Effector memory CD4-positive, alpha-beta T cell (primary cell): ENCODE results near the gene SRSF7.
"Not testable (repeated sequence)": the region's sequence is repeated elsewhere in the genome, so short reads cannot be mapped to it uniquely, and the experiment has no call there.

ENCODE experiments used
- DNase-seq, 3 donors: peaks; one replicate each; pipeline ENCODE4 v3.0.0-alpha.2; 2020
- H3K27ac ChIP-seq: 2 replicates; pipeline ENCODE4 v1.7.0; 2013; ENCODE audit warnings: mild to moderate bottlenecking, low read length, moderate library complexity; ENCODE audit not compliant: insufficient read depth, poor library complexity, severe bottlenecking
- H3K27me3 ChIP-seq: replicated peaks from 2 replicates; pipeline ENCODE4 v1.7.0; 2013; ENCODE audit warnings: mild to moderate bottlenecking, low read length; ENCODE audit not compliant: insufficient read depth, control insufficient read depth, poor library complexity, severe bottlenecking
- H3K36me3 ChIP-seq: 2 replicates; pipeline ENCODE4 v1.7.0; 2013; ENCODE audit warnings: mild to moderate bottlenecking, low read length, moderate library complexity; ENCODE audit not compliant: control insufficient read depth, insufficient read depth
- H3K4me1 ChIP-seq: 2 replicates; pipeline ENCODE4 v1.7.0; 2013; ENCODE audit warnings: low read length, mild to moderate bottlenecking; ENCODE audit not compliant: control insufficient read depth, insufficient read depth, poor library complexity, severe bottlenecking
- H3K4me3 ChIP-seq: 2 replicates; pipeline ENCODE4 v1.7.0; 2013; ENCODE audit warnings: low read length, low read depth, mild to moderate bottlenecking; ENCODE audit not compliant: insufficient read depth, poor library complexity, severe bottlenecking
- H3K9me3 ChIP-seq: 2 replicates; pipeline ENCODE4 v1.7.0; 2013; ENCODE audit warnings: mild to moderate bottlenecking, low read length, moderate library complexity; ENCODE audit not compliant: control insufficient read depth

The SRSF7 gene

DNA sequence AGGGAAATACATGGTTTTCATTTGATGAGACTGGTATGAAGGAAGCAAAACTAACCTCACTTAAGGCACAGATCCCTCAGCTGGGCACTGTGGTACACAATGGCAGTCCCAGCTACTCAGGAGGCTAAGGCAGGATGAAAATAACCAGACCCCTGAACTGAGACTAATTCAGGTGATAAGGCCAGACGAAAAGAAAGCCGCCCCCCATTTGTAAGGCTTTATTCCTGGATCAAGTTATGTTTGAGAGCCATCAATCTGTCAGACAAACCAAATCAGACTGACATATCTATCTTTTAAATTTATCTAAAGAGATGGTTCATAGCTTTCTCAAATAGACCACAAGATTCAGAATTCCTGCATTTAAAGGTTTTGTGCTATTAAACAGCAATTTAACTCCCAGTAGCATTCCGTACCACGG is 4.1 kb downstream of the SRSF7 start:
- H3K9me3 ChIP-seq, result no peaks in the 10 kb centered on the region
- H3K4me3 ChIP-seq, result peak overlapping the region; percentile 29
- H3K4me1 ChIP-seq, result peaks cover 41% of the 10 kb centered on the region
- H3K27ac ChIP-seq, result peak overlapping the region; percentile 33
- H3K27me3 ChIP-seq, result no peaks in the 10 kb centered on the region
- H3K36me3 ChIP-seq, result peaks cover 59% of the 10 kb centered on the region
- DNase-seq, result no peak

DNA sequence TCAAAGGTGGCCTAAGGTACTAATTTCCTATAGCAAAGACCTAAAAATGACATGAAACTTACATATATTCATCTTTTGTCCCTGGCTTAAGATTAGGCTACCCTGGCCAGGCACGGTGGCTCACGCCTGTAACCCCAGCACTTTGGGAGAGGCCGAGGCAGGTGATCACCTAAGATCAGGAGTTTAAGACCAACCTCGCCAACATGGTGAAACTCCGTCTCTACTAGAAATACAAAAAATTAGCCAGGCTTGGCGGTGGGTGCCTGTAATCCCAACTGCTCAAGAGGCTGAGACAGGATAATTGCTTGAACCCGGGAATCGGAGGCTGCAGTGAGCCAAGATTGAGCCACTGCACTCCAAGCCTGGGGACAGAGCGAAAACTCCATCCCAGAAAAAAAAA is 5.9 kb downstream of the SRSF7 start:
- Histone ChIP-seq H3K4me3 (no peak overlapping the region), H3K27ac (no peak overlapping the region), H3K27me3 (no peaks in the 10 kb centered on the region), H3K9me3 (no peaks in the 10 kb centered on the region), H3K4me1 (peaks cover 39% of the 10 kb centered on the region), H3K36me3 (peaks cover 63% of the 10 kb centered on the region)
- DNase-seq, result no peak

DNA sequence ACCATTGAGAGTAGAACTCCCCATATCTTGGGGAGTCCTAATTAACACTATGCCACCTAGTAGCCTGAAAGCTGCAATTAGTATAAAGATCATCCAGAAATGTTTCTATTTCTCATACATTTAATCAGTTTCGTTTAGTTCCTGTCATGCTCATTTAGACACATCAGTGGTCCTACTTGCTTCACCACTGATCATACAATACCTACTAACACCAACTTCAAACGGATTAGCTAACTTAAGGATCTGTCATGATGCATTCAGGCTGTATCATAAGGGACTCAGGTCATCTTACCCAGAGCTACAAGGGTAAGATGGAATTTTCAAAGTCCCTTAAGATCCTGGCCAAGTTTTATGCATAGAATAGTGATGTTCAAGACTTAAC is 6.8 kb downstream of the SRSF7 start:
- no peaks in the 10 kb centered on the region for H3K9me3 ChIP-seq
- H3K4me3 ChIP-seq, result no peak overlapping the region
- peaks cover 39% of the 10 kb centered on the region for H3K4me1 ChIP-seq
- H3K27ac ChIP-seq, result no peak overlapping the region
- H3K36me3 ChIP-seq, result peaks cover 63% of the 10 kb centered on the region
- no peaks in the 10 kb centered on the region for H3K27me3 ChIP-seq
- no peak for DNase-seq

DNA sequence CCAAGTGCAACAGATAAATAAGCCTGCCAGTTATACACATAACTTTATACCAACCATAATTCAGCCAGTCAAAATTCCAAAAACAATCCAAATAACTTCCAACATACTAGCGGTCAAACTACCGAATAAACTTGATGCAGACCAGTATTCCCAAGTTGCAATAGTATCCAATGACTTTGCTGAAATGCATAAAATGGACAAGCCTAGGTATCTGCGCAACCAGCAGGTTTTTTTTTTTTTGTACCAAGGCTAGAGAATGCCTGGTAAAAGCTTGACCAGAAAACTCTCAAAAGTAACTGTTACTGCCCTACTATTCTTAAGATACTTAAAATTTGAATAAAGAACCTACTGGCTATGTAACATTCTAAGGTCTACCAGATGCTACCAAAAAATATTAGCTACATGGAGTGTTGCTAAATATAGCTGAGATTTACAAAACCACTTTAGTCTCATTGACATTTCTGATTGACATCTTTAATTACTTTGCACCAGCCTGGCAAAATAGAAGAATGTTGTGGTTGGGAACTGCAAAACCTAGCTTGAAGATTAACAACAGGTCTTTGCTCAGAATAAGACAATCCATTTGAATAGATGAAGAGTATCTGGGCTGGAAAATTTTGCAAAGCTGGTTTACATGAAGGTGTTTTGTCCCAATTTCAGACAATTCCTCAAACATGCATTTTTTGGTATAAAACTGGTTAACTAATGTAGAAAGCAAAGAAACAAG is 7.3 kb downstream of the SRSF7 start:
- Histone ChIP-seq H3K27me3 (no peaks in the 10 kb centered on the region), H3K36me3 (peaks cover 57% of the 10 kb centered on the region), H3K9me3 (no peaks in the 10 kb centered on the region), H3K27ac (no peak overlapping the region), H3K4me1 (peaks cover 38% of the 10 kb centered on the region), H3K4me3 (no peak overlapping the region)
- no peak for DNase-seq

DNA sequence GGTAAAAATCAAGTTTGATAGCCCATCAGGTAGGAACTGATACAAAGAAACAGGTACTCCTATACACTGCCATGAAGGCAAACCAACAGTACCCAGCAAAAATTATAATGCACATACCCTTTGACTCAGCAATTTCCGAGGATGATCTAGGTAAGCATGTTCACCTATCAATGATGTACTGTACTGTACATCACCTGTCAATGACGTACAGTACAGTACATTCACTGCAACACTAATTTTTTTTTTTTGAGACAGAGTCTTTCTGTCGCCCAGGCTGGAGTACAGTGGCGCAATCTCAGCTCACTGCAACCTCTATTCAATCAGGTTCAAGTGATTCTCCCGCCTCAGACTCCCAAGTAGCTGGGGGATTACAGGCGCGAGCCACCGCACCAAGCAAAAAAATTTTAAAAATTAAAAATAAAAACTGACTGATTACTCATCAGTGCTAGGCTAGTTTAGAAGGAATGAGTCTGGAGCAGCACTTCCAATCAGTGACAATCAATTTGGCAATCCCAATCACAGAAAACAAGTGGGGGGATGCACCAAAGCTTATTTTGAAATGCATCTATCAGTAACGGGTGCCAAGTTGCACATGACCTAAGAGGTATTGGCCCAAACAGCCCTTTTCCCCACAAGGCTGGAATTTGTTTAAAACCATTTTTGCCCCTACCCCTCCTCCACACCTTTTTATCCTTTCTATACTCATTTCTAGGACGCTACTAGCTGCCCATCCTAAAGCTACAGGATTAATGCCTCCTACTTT is 8.2 kb downstream of the SRSF7 start:
- Histone ChIP-seq H3K4me1 (peaks cover 31% of the 10 kb centered on the region), H3K27me3 (no peaks in the 10 kb centered on the region), H3K36me3 (peaks cover 52% of the 10 kb centered on the region), H3K9me3 (no peaks in the 10 kb centered on the region), H3K27ac (no peak overlapping the region), H3K4me3 (no peak overlapping the region)
- DNase-seq, result no peak

DNA sequence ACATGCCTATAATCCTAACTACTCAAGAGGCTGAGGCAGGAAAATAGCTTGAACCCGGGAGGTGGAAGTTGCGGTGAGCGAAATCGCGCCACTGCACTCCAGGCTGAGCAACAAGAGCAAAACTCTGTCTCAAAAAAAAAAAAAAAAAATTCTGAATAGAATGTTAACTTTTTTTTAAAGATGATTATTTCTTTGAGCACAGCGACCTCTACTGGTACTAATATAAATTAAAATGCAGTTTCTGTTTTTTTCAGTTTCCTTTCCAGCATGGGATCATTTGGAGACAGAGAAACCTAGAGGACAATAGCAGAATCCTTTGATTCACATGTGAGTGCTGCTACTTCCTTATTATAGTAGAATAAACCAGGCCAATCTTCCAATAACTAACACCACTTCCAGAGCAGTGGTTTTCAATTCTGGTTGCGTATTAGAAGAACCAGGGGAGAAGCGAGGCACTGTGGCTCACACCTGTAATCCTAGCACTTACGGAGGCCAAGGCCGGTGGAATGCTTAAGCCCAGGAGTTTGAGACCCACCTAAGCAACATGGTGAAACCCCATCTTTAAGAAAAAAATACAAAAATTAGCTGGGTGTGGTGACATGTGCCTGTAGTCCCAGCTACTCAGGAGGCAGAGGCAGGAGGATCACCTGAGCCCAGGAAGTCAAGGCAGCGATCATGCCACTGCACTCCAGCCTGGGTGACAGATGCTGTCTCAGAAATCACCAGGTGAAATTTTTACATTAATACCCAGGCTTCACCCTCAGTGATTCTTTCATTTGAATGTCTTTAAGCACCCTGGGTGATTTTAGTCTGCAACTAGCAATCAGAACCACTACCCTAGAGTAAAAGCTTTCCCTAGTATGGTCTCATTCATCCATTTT is 10.1 kb downstream of the SRSF7 start:
- Histone ChIP-seq H3K4me1 (peaks cover 13% of the 10 kb centered on the region), H3K27me3 (no peaks in the 10 kb centered on the region), H3K27ac (peak overlapping the region; percentile 14), H3K36me3 (peaks cover 35% of the 10 kb centered on the region), H3K9me3 (no peaks in the 10 kb centered on the region), H3K4me3 (no peak overlapping the region)
- DNase-seq, result peak in 1 of 3 donors; percentile 37

DNA sequence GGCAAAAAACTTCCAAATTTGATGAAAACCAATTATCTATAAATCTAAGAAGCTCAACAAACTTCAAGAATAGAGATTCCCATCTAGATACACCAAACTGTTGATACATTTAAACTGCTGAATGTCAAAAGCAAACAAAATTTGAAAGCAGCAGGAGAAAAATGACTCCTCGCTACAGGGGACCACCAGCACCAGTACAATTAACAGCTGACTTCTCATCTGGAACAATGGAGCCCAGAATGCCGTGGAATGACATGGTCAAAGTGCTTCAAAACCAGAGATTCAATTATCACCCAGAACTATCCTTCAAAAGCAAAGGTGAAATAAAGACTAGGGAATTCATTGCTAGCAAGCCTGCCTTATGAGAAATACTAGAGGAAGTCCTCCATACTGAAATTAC is 11.6 kb downstream of the SRSF7 start:
- H3K9me3 ChIP-seq, result no peaks in the 10 kb centered on the region

DNA sequence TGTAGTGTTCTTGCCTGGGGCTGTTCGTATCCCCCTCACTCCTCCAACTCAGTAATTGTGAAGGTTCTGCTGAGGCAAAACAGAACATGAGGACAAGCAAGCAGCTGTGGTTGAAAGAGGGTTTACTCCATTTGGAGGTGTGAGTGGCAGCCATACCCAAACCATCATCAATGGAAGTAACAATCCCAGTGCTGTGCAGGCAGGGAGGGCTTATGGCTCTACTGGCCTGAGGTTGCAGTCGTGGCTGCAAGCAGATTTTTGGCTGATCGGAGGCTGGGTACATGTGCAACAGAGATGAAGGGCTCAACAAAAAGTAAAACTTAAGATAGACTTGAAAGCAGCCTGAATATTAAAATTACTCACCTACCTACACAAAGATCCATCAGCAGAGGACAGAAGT is 13.2 kb downstream of the SRSF7 start:
- H3K4me3 ChIP-seq, result no peak overlapping the region
- H3K27me3 ChIP-seq, result no peaks in the 10 kb centered on the region
- H3K4me1 ChIP-seq, result peaks cover 2% of the 10 kb centered on the region
- no peak for DNase-seq
- no peak overlapping the region for H3K27ac ChIP-seq
- H3K9me3 ChIP-seq, result no peaks in the 10 kb centered on the region
- H3K36me3 ChIP-seq, result peaks cover 30% of the 10 kb centered on the region

More for the DNA sequence above, 11.6 kb downstream of the SRSF7 start:
- peaks cover 2% of the 10 kb centered on the region for H3K4me1 ChIP-seq
- DNase-seq, result no peak
- peaks cover 27% of the 10 kb centered on the region for H3K36me3 ChIP-seq
- H3K27ac ChIP-seq, result no peak overlapping the region
- no peaks in the 10 kb centered on the region for H3K27me3 ChIP-seq
- no peak overlapping the region for H3K4me3 ChIP-seq

DNA sequence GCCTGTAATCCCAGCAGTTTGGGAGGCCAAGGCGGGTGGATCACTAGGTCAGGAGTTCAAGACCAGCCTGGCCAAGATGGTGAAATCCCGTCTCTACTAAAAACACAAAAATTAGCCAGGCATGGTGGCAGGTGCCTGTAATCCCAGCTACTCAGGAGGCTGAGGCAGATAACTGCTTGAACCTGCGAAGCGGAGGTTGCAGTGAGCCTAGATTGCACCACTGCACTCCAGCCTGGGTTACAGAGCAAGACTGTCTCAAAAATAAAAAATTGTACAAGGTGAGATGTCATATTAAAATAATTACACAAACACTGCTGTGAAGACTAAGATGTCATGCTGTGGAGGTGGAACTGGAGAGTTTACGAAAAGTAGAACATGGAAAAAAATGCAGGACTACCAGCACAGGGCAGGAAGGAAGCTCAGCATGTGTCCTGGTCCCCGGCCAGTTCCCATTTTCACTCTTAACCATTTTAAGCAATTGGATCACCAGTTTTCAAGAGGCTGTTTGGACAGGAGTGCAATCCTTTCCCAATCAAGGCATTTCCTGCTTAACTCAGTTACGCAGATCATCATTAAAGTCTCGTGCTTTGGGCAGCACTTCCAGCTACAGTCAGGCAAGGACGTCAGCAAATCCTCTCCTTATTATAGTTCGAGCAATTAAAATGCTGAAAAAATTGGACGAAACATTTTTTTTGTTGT is 14.0 kb downstream of the SRSF7 start:
- H3K4me1 ChIP-seq, DNase-seq, H3K27me3 ChIP-seq, H3K9me3 ChIP-seq, H3K4me3 ChIP-seq, H3K27ac ChIP-seq: not testable (repeated sequence)
- peaks cover 36% of the 10 kb centered on the region for H3K36me3 ChIP-seq
